Embryonic facial prominence (tissue), 1 donor: ENCODE data around the gene BTBD9.
"Not testable (repeated sequence)": the region's sequence is repeated elsewhere in the genome, so short reads cannot be mapped to it uniquely, and the experiment has no call there.

Experiments
- DNase-seq: peaks from one replicate; pipeline ENCODE4 v3.0.0-alpha.2; 2016; ENCODE audit errors: extremely low spot score

The BTBD9 gene

GRCh38 chr6:38389875-38390274 lies 249.9 kb downstream of the BTBD9 start:
- DNase-seq, result no peak

- DNase-seq, result no peak
Measured at GRCh38 chr6:38387971-38388370, 251.8 kb downstream of the BTBD9 start.

GRCh38 chr6:38387461-38387860 lies 252.3 kb downstream of the BTBD9 start:
- DNase-seq, result no peak

DNA sequence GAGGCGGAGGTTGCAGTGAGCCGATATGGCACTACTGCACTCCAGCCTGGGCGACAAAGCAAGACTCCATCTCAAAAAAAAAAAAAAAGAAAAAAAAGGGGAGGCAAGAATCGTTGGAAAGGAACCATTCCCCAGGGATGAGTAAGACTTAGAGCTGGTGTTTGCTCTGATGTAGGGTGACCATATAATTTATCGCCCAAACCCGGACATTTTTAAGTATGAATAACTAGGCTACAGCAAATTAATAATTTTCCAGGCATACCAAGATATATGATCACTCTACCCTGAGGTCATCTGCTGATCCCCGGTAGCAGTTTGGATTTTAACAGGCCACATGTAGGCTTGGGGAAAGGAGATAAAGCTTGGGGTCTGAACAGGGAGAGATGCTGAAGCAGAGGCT lies 260.9 kb downstream of the BTBD9 start:
- DNase-seq, result no peak

DNA sequence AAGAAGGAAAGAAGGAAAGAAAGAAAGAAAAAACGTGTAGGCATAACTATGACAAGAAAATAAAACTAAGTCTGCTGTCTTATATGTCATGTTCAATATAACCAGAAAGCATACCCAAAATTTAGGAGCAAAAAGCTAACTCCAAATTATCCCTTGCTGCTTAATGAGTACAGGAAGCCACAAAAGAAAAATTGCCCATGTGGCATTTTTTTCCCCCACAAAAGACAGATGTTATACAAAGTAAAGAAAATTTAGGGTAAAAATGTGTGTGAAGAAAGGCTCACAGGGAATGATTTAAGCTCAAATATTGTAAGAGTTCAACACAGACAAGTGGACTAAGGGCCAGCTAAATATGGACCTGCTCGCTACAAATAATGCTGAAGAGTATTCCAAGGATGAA lies 263.8 kb downstream of the BTBD9 start:
- no peak for DNase-seq

DNA sequence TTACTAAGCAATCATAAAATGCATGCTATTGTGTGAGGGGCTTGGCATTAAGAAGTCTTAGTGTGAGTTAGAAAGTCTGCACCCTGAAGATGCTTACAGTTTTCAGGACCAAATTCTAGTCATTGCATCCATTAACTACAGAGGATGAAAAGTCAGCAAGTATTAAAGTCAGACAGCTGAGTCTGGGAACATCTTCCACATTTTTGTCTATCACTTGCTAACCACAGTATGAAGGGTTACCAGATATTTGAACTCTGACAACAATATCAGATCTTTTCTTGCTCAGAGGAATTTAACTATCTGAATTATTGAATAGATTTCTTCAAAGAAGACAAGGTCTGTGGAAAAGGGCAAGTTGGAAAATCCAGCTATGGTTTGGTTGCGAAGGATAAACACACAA lies 264.4 kb downstream of the BTBD9 start:
- no peak for DNase-seq

GRCh38 chr6:38371881-38372280 lies 267.8 kb downstream of the BTBD9 start:
- no peak for DNase-seq

GRCh38 chr6:38370653-38371601 lies 268.8 kb downstream of the BTBD9 start:
- DNase-seq, result no peak

- no peak for DNase-seq
Measured at GRCh38 chr6:38367231-38367630, 272.5 kb downstream of the BTBD9 start.

DNA sequence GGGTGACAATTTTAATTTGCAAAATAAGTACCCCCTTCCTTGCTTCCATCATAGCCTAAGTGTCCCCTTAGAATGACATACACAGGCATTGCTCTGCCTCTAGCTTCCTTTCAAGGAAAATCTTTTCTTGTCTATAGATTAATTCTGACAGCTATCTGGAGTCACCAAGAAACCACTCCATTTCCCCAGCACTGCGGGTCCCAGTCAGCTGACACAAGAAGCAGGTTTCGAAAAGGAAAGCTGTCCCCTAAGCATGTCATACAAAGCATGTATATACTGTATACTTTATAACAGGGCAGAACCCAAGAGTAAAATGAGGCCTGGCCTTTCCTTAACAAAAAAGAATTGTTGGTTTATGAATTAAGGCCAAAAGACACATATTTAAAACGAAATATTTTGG lies 273.5 kb downstream of the BTBD9 start:
- no peak for DNase-seq

- no peak for DNase-seq
Measured at GRCh38 chr6:38364775-38365174, 275.0 kb downstream of the BTBD9 start.

DNA sequence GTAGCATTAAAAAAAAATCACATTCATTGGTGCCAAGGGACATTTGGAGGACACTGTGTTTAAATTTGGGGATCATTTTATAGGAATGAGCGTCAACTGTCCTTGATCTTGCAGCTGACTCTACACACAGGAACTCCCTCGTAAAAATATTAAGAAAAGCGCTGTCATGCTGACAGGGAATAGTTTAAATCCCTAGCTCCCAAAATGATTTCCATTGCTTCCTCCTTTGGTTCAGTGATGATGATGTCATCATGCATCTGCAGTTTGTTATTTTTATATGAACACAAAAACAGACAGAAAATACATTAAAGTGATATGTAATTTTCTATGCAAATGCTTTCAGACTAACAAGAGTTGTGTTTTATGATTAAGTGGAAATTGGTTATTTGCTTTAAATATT lies 275.6 kb downstream of the BTBD9 start:
- DNase-seq, result no peak

DNA sequence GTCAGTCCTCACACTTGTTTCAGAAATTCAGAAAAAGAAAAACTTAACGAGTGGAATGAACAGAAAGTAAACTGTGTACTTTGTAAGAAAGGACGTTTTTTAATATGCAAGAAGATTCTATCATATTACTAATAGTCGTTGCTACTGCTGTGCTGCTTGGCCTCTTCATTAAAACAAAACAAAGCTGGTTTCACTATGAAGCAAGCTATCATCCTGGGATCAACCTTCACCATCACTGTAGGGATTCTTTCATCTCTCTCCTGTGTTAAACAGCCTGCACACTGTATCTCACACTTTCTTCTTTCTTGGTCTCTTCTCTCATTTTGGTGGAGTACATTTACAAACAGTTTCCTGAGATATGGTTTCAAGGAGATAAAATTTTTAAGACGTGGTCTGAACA lies 284.2 kb downstream of the BTBD9 start:
- DNase-seq, result no peak

DNA sequence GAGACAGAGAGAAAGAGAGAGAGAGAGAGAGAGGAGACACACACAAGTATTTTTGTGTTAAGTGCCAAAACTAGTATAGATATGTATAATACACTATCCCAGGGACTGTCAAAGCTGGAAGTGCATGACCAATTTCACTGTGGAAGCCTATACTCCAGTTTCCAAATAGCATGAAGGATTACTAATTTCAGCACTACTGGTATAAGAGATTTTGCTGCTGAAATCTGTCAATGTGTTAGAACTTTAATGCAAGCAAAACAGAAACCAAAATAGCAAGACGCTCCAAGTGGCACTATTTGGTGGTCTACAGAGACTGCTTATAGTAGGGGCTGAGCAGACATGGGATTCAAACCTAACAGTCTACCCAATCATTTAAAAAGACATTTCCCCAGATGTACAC lies 284.8 kb downstream of the BTBD9 start:
- no peak for DNase-seq

DNA sequence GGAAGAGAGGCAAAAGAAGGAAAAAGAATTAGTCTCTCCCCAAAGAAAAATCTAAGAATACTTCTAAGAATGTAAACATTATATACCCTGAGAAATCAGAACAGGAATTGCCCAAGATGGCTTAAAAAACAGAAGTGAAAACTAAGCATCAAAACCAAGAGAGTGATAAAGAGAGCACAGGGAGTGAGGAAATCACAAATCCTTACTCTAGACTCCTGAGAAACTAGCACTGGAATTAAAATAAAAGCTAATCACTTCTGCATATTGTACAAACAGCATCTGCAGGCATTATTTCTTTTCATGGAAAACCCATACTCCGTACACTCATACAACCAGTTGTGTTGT lies 285.7 kb downstream of the BTBD9 start:
- no peak for DNase-seq

- DNase-seq, result no peak
Measured at GRCh38 chr6:38353310-38354036, 286.3 kb downstream of the BTBD9 start.

- no peak for DNase-seq
Measured at GRCh38 chr6:38352636-38353035, 287.1 kb downstream of the BTBD9 start.

DNA sequence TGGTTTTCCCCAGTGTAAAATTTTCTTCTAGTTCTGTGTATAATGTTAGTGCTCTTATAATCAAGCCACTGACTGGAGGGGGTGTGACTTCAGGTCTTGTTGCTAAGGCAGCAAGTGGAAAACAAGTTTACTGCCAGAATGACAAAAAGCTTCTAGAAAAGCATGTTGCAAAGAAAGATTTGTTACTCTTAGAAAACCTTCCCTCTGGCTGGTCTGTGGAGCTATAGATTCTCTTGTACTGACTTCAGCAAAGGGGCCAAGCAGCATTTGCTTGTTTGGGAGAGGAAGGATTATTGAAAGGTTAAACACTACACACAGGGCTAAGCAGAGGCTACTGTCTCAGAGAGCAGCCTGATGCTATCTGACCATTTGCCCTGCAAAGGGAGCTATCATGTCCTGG lies 288.8 kb downstream of the BTBD9 start:
- DNase-seq, result peak; percentile 43

DNA sequence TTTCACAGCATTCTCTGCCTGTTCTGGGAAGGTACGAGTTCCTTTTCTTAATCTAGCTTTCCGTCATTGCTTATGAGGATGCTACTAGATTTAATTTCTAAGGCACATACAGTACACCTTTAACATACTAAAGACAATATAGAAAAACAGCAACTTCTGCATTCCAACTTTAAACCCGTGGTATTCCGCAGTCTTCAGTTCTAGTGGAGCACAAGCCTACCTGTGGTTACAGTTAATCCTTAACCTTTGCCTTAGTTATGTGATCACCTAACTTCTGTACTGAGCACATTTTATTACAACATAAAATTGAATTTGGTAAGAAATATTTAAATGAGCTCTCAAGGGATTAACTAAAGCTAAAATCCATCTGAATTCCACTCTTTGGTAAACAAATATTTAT lies 289.5 kb downstream of the BTBD9 start:
- DNase-seq, result no peak

GRCh38 chr6:38349795-38350194 lies 289.9 kb downstream of the BTBD9 start:
- DNase-seq, result no peak

DNA sequence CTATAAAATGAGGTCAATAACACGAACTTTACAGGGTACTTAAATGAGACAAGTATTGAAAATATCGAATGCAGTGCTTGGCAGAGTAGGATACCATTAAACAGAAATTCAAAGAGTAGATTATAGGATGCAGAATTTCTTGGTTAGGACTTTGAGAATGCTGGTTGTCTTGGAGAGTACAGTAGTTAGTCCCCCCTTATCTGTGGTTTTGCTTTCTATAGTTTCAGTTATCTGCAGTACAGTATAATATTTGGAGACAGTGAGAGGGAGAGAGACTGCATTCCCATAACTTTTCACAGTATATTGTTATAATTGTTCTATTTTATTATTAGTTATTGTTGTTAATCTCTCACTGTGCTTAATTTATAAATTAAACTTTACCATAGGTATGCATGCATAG lies 290.5 kb downstream of the BTBD9 start:
- DNase-seq, result no peak

GRCh38 chr6:38348371-38348770 lies 291.4 kb downstream of the BTBD9 start:
- no peak for DNase-seq

GRCh38 chr6:38347829-38348228 lies 291.9 kb downstream of the BTBD9 start:
- not testable (repeated sequence) for DNase-seq
